ENCODE measurements around the gene BICRAL. TPM values are rescaled to one million over a fixed set of nuclear protein-coding genes. Genes with fewer than 3 reads are reported as not detected.
"Not testable (repeated sequence)": the region's sequence is repeated elsewhere in the genome, so short reads cannot be mapped to it uniquely, and the experiment has no call there.

BICRAL gene
- total and polyA plus RNA-seq, 2 donors (not counting 3 experiments of a cell fraction or from before 2014, with no cell fraction given), result 5.6 to 6.8 TPM

DNA sequence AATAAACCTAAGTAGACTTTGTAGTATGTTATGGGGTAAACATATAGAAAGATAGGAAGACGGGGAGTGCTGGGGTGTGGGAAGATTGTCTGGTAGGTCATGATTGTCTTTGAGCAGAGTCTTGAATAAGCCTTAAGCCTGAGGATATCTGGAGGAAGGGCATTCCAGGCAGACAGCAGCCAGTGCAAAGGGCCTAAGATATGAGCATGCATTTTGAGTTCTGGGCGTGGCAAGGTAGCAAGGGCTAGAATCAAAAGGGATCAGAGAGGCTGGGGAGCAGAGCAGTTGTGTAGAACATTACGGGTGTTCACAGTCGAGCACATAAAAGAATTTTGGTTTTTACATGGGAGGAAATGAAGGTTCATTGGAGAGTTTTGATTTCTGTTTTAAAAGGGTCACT is 14.3 kb downstream of the BICRAL start:
- ChIA-PET CTCF (no interaction called here), POLR2A (no interaction called here)
- FAIRE-seq (no peak), DNase-seq (ENCODE audit: low read depth, low spot score) (no peak)
- dilution Hi-C loops (cut with MboI; ENCODE audit: extremely low pct_ligation_motif_present, low sequenced_read_pairs) (no loop called here), intact Hi-C loops (cut with micrococcal nuclease) (no loop called here)
- Histone ChIP-seq H3K36me3 (ENCODE audit: control insufficient read depth in 2 of 2, extremely low read depth in 1 of 2, insufficient read depth in 2 of 2, low read length in 2 of 2) (no peaks in the 10 kb centered on the region), H3K9me1 (replicated peaks; ENCODE audit: control insufficient read depth, extremely low read depth, insufficient read depth, low read length) (no peaks in the 10 kb centered on the region), H3K9ac (replicated peaks; ENCODE audit: extremely low read depth, insufficient read depth, low read length) (no peak overlapping the region), H3K4me3 (replicated peaks in 1 of 3; ENCODE audit: insufficient read depth in 1 of 3, low read depth in 1 of 3, low read length in 3 of 3) (no peak overlapping the region), H3K27me3 (ENCODE audit: control insufficient read depth in 2 of 2, insufficient read depth in 2 of 2, low read length in 2 of 2) (no peaks in the 10 kb centered on the region), H3K4me2 (ENCODE audit: insufficient read depth, low read length) (no peak overlapping the region), H3K4me1 (ENCODE audit: control insufficient read depth, extremely low read depth, insufficient read depth, low read length) (peaks cover 10% of the 10 kb centered on the region), H4K20me1 (replicated peaks; ENCODE audit: control insufficient read depth, extremely low read depth, insufficient read depth, low read length) (no peaks in the 10 kb centered on the region), H3K27ac (ENCODE audit: insufficient read depth, low read depth, low read length) (no peak overlapping the region), H3K79me2 (ENCODE audit: control insufficient read depth, insufficient read depth, low read length) (no peaks in the 10 kb centered on the region), H3K9me3 (replicated peaks; ENCODE audit: control insufficient read depth, insufficient read depth, low read length) (no peaks in the 10 kb centered on the region), H2AFZ (ENCODE audit: low read depth, low read length) (no peak overlapping the region)
- TF ChIP-seq JUN (IDR thresholded peaks at IDR 0.05; ENCODE audit: borderline replicate concordance, insufficient read depth, insufficient read length, low read depth) (no peak), CTCF (IDR thresholded peaks at IDR 0.05; ENCODE audit: extremely low read depth in 1 of 2, insufficient read depth in 1 of 2, low read depth in 1 of 2, low read length in 2 of 2) (no peak), POLR2AphosphoS5 (IDR thresholded peaks at IDR 0.05; ENCODE audit: insufficient read depth, low read depth, low read length) (no peak), GATA2 (IDR thresholded peaks at IDR 0.05; ENCODE audit: insufficient read depth, insufficient read length, low read depth, low read length) (no peak), FOS (IDR thresholded peaks at IDR 0.05; ENCODE audit: borderline replicate concordance, insufficient read depth, low read length) (no peak), MYC (IDR thresholded peaks at IDR 0.05; ENCODE audit: low read depth, low read length) (no peak), EZH2 (IDR thresholded peaks at IDR 0.05; ENCODE audit: borderline replicate concordance, low read depth, low read length, severe bottlenecking) (no peak)
- TF ChIP-seq, protein P1, sequence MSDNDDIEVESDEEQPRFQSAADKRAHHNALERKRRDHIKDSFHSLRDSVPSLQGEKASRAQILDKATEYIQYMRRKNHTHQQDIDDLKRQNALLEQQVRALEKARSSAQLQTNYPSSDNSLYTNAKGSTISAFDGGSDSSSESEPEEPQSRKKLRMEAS (IDR thresholded peaks at IDR 0.05; ENCODE audit: insufficient read depth, insufficient read length), result no peak
- BruUV-seq (replicated peaks), result no TSS peak

DNA sequence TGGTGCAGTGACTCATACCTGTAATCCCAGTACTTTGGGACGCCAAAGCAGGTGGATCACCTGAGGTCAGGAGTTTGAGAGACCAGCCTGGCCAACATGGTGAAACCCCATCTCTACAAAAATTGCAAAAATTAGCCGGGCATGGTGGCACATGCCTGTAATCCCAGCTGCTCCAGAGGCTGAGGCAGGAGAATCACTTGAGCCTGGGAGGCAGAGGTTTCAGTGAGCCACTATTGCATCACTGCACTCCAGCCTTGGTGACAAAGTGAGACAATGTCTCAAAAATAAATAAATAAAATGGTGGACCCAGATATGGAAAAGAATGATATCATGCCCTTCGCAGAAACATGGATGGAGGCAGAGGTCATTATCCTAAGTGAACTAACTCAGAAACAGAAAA is 15.8 kb downstream of the BICRAL start:
- H3K9me3 ChIP-seq (replicated peaks; ENCODE audit: control insufficient read depth, insufficient read depth, low read length); BruUV-seq (replicated peaks); H3K9me1 ChIP-seq (replicated peaks; ENCODE audit: control insufficient read depth, extremely low read depth, insufficient read depth, low read length); H2AFZ ChIP-seq (ENCODE audit: low read depth, low read length); H3K4me2 ChIP-seq (ENCODE audit: insufficient read depth, low read length); H3K4me3 ChIP-seq (replicated peaks in 1 of 3; ENCODE audit: insufficient read depth in 1 of 3, low read depth in 1 of 3, low read length in 3 of 3); DNase-seq (ENCODE audit: low read depth, low spot score); intact Hi-C loops (cut with micrococcal nuclease); H4K20me1 ChIP-seq (replicated peaks; ENCODE audit: control insufficient read depth, extremely low read depth, insufficient read depth, low read length); H3K79me2 ChIP-seq (ENCODE audit: control insufficient read depth, insufficient read depth, low read length); H3K27me3 ChIP-seq (ENCODE audit: control insufficient read depth in 2 of 2, insufficient read depth in 2 of 2, low read length in 2 of 2); dilution Hi-C loops (cut with MboI; ENCODE audit: extremely low pct_ligation_motif_present, low sequenced_read_pairs); CTCF ChIA-PET; FAIRE-seq; H3K9ac ChIP-seq (replicated peaks; ENCODE audit: extremely low read depth, insufficient read depth, low read length); H3K36me3 ChIP-seq (ENCODE audit: control insufficient read depth in 2 of 2, extremely low read depth in 1 of 2, insufficient read depth in 2 of 2, low read length in 2 of 2); H3K27ac ChIP-seq (ENCODE audit: insufficient read depth, low read depth, low read length): not testable (repeated sequence)
- H3K4me1 ChIP-seq (ENCODE audit: control insufficient read depth, extremely low read depth, insufficient read depth, low read length), result peaks cover 12% of the 10 kb centered on the region
- POLR2A ChIA-PET, result interaction anchor here (0.7 kb wide), 1 partner anchor 56 kb away, joined by 3 read pairs; no protein-coding TSS in a partner anchor

Data from endothelial cell of umbilical vein (primary cell).